ENCODE data around the gene EDRF1. TPM values are rescaled to one million over a fixed set of nuclear protein-coding genes. Genes with fewer than 3 reads are reported as not detected.

EDRF1 gene
- total RNA-seq, 1 donor from 2014 or later, result 45.9 TPM

- H3K9me3 Mint-ChIP-seq, result peaks cover 7% of the 10 kb centered on the region
- no peaks in the 10 kb centered on the region for H3K36me3 Mint-ChIP-seq
- peaks cover 4% of the 10 kb centered on the region for H3K4me1 Mint-ChIP-seq
- DNase-seq (ENCODE audit: low spot score in 2 of 2, unreplicated experiment in 2 of 2), result no peak
- H3K27me3 Mint-ChIP-seq (ENCODE audit: low read depth), result no peaks in the 10 kb centered on the region
- no peak overlapping the region for H3K4me3 Mint-ChIP-seq
- no peak for TF ChIP-seq CTCF (IDR thresholded peaks at IDR 0.05; ENCODE audit: unreplicated experiment)
- peak overlapping the region; percentile 75 for H3K27ac Mint-ChIP-seq
Measured at GRCh38 chr10:125783957-125784356, 64.4 kb downstream of the EDRF1 start.

GRCh38 chr10:125785791-125786190 lies 66.3 kb downstream of the EDRF1 start:
- no peak for TF ChIP-seq CTCF (IDR thresholded peaks at IDR 0.05; ENCODE audit: unreplicated experiment)
- Mint-ChIP-seq H3K36me3 (peaks cover 5% of the 10 kb centered on the region), H3K4me1 (peaks cover 4% of the 10 kb centered on the region), H3K27ac (no peak overlapping the region), H3K4me3 (no peak overlapping the region), H3K27me3 (ENCODE audit: low read depth) (no peaks in the 10 kb centered on the region), H3K9me3 (no peaks in the 10 kb centered on the region)
- no peak for DNase-seq (ENCODE audit: low spot score in 2 of 2, unreplicated experiment in 2 of 2)

GRCh38 chr10:125788156-125789034 lies 68.9 kb downstream of the EDRF1 start:
- no peaks in the 10 kb centered on the region for H3K27me3 Mint-ChIP-seq (ENCODE audit: low read depth)
- peaks cover 17% of the 10 kb centered on the region for H3K36me3 Mint-ChIP-seq
- no peak overlapping the region for H3K27ac Mint-ChIP-seq
- H3K4me1 Mint-ChIP-seq, result peaks cover 4% of the 10 kb centered on the region
- H3K9me3 Mint-ChIP-seq, result no peaks in the 10 kb centered on the region
- no peak for TF ChIP-seq CTCF (IDR thresholded peaks at IDR 0.05; ENCODE audit: unreplicated experiment)
- no peak for DNase-seq (ENCODE audit: low spot score in 2 of 2, unreplicated experiment in 2 of 2)
- no peak overlapping the region for H3K4me3 Mint-ChIP-seq

GRCh38 chr10:125792342-125793300 lies 73.1 kb downstream of the EDRF1 start:
- H3K27me3 Mint-ChIP-seq (ENCODE audit: low read depth), result no peaks in the 10 kb centered on the region
- H3K36me3 Mint-ChIP-seq, result peaks cover 26% of the 10 kb centered on the region
- H3K4me3 Mint-ChIP-seq, result no peak overlapping the region
- H3K9me3 Mint-ChIP-seq, result no peaks in the 10 kb centered on the region
- no peaks in the 10 kb centered on the region for H3K4me1 Mint-ChIP-seq
- DNase-seq (ENCODE audit: low spot score in 2 of 2, unreplicated experiment in 2 of 2), result no peak
- TF ChIP-seq CTCF (IDR thresholded peaks at IDR 0.05; ENCODE audit: unreplicated experiment), result no peak
- no peak overlapping the region for H3K27ac Mint-ChIP-seq

- no peaks in the 10 kb centered on the region for H3K27me3 Mint-ChIP-seq (ENCODE audit: low read depth)
- no peaks in the 10 kb centered on the region for H3K4me1 Mint-ChIP-seq
- no peak for TF ChIP-seq CTCF (IDR thresholded peaks at IDR 0.05; ENCODE audit: unreplicated experiment)
- no peaks in the 10 kb centered on the region for H3K9me3 Mint-ChIP-seq
- no peak overlapping the region for H3K4me3 Mint-ChIP-seq
- H3K36me3 Mint-ChIP-seq, result peaks cover 26% of the 10 kb centered on the region
- H3K27ac Mint-ChIP-seq, result no peak overlapping the region
- no peak for DNase-seq (ENCODE audit: low spot score in 2 of 2, unreplicated experiment in 2 of 2)
Measured at GRCh38 chr10:125795128-125795527, 75.6 kb downstream of the EDRF1 start.

Data from mesothelial cell of epicardium (in vitro differentiated cells).